Anterior cingulate cortex (tissue), 58 donors: ENCODE data around the gene HEPACAM.

Source experiments
- DNase-seq, 58 donors: peaks; one replicate each; lab custom pipeline; 2025; lab: John Stamatoyannopoulos, UW

Gene HEPACAM

GRCh38 chr11:124944565-124944964, 8.7 kb upstream of the HEPACAM start:
- DNase-seq: peak in 1 of 58 donors; percentile 14

- DNase-seq: no peak
Measured at GRCh38 chr11:124943741-124944140, 7.9 kb upstream of the HEPACAM start.

- peak in 52 of 58 donors; percentile 20 to 91 (median 65) for DNase-seq
Measured at GRCh38 chr11:124943254-124943616, 7.4 kb upstream of the HEPACAM start.

GRCh38 chr11:124942466-124943253, 6.8 kb upstream of the HEPACAM start:
- DNase-seq: peak in 45 of 58 donors; percentile 11 to 89 (median 61)

GRCh38 chr11:124941703-124942102, 5.9 kb upstream of the HEPACAM start:
- no peak for DNase-seq

- no peak for DNase-seq
Measured at GRCh38 chr11:124938970-124939369, 3.1 kb upstream of the HEPACAM start.

GRCh38 chr11:124938206-124938765, 2.4 kb upstream of the HEPACAM start:
- DNase-seq: no peak

- no peak for DNase-seq
Measured at GRCh38 chr11:124937336-124937935, 1.6 kb upstream of the HEPACAM start.

GRCh38 chr11:124934862-124935547, 842 bp downstream of the HEPACAM start:
- no peak for DNase-seq

GRCh38 chr11:124930799-124931198, 5.0 kb downstream of the HEPACAM start:
- DNase-seq: no peak

GRCh38 chr11:124928942-124929665, 6.7 kb downstream of the HEPACAM start:
- DNase-seq: peak in 19 of 58 donors; percentile 3 to 73 (median 36)

GRCh38 chr11:124923296-124923695, 12.6 kb downstream of the HEPACAM start:
- DNase-seq: no peak

GRCh38 chr11:124922831-124923230, 13.0 kb downstream of the HEPACAM start:
- DNase-seq: no peak

- DNase-seq: peak in 13 of 58 donors; percentile 17 to 45 (median 27)
Measured at GRCh38 chr11:124920870-124921609, 14.8 kb downstream of the HEPACAM start.

- no peak for DNase-seq
Measured at GRCh38 chr11:124920356-124920755, 15.5 kb downstream of the HEPACAM start.

- DNase-seq: peak in 2 of 58 donors; percentile 53 to 56
Measured at GRCh38 chr11:124919898-124920297, 15.9 kb downstream of the HEPACAM start.

- no peak for DNase-seq
Measured at GRCh38 chr11:124918950-124919349, 16.9 kb downstream of the HEPACAM start, which contains the start of gene HEPN1. TSS of gene HEPN1 (plus strand) at chr11:124919250.

- DNase-seq: peak in 49 of 58 donors; percentile 17 to 94 (median 74)
Measured at GRCh38 chr11:124917115-124917637, 18.7 kb downstream of the HEPACAM start.

GRCh38 chr11:124916370-124916710, 19.5 kb downstream of the HEPACAM start:
- DNase-seq: no peak
